Lung (tissue), 12 donors: Measurements from ENCODE around the gene OR5AK2. TPM values are rescaled to one million over a fixed set of nuclear protein-coding genes. Genes with fewer than 3 reads are reported as not detected.

ENCODE experiments used
- ATAC-seq: fragments of 200-7000 bp; cut with Tn5 transposase; one replicate; pipeline ENCODE4 v1.9.1; 2020; ENCODE audit warnings: moderate number of reproducible peaks; ENCODE audit not compliant: insufficient read depth, low FRiP score
- DNase-seq, 3 donors: peaks; one replicate each; pipeline ENCODE4 v3.0.0-alpha.2; 2013 to 2017
- H3K27ac ChIP-seq, 2 donors: one replicate each; pipeline ENCODE4 v1.5.1; 2013; ENCODE audit warnings: mild to moderate bottlenecking in 2 of 2, moderate library complexity in 2 of 2, control low read depth in 1 of 2, inconsistent platforms in 1 of 2, low read depth in 1 of 2, low read length in 1 of 2
- H3K27me3 ChIP-seq, 3 donors: one replicate each; pipeline ENCODE4 v1.5.1; 2013; ENCODE audit warnings: low read length in 2 of 3; ENCODE audit not compliant: control insufficient read depth in 3 of 3, insufficient read depth in 3 of 3
- H3K36me3 ChIP-seq, 4 donors: one replicate each; pipeline ENCODE4 v1.5.1; 2013; ENCODE audit warnings: low read length in 4 of 4, mild to moderate bottlenecking in 1 of 4, moderate library complexity in 1 of 4; ENCODE audit not compliant: control insufficient read depth in 4 of 4, insufficient read depth in 4 of 4
- H3K4me1 ChIP-seq, 5 donors: one replicate each; pipeline ENCODE4 v1.5.1; 2013; ENCODE audit warnings: low read length in 5 of 5, mild to moderate bottlenecking in 2 of 5, moderate library complexity in 1 of 5; ENCODE audit not compliant: control insufficient read depth in 5 of 5, insufficient read depth in 5 of 5
- H3K4me3 ChIP-seq: one replicate; pipeline ENCODE4 v1.5.1; 2013; ENCODE audit warnings: mild to moderate bottlenecking, control low read depth, moderate library complexity
- H3K9ac ChIP-seq, 2 donors: one replicate each; pipeline ENCODE4 v1.5.1; 2013; ENCODE audit warnings: low read length in 2 of 2, control low read depth in 1 of 2; ENCODE audit not compliant: insufficient read depth in 1 of 2
- H3K9me3 ChIP-seq, 4 donors: one replicate each; pipeline ENCODE4 v1.5.1; 2013; ENCODE audit warnings: low read length in 3 of 4, mild to moderate bottlenecking in 1 of 4, moderate library complexity in 1 of 4; ENCODE audit not compliant: control insufficient read depth in 4 of 4, insufficient read depth in 3 of 4
- WGBS, 2 donors: extraction: QIAGEN DNeasy Blood & Tissue Kit; methylation state at CpG; one replicate each; pipeline ENCODE4 v1.1.7; 2013; 5-methylcytosine and 5-hydroxymethylcytosine counted together
- polyA plus RNA-seq, 2 donors: library from polyadenylated mRNA; stranded (reverse); fragments of 200-250 nt; gene quantifications; one replicate each; pipeline ENCODE4 v1.2.1, GENCODE V29; 2013
- total RNA-seq, 2 donors: library from RNA; depleted of rRNA in 1 of 2; stranded (reverse); fragments of >200 nt in 1 of 2; gene quantifications; one replicate each; pipeline ENCODE4 v1.2.1, GENCODE V29; 2014 to 2021
- TF ChIP-seq, protein P1 (sequence below): IDR thresholded peaks from 2 replicates; pipeline ENCODE4 v1.5.1; 2012; ENCODE audit warnings: mild to moderate bottlenecking; ENCODE audit errors: control extremely low read depth, extremely low read depth
- donor health status: control.
- donor health status: control.
- donor health status: Bipolar disorder and iron deficiency.
- donor health status: healthy.
- donor health status: DM: yes; HTN: yes; CAD: no.

OR5AK2 gene
- total and polyA plus RNA-seq, 4 donors: not detected

DNA sequence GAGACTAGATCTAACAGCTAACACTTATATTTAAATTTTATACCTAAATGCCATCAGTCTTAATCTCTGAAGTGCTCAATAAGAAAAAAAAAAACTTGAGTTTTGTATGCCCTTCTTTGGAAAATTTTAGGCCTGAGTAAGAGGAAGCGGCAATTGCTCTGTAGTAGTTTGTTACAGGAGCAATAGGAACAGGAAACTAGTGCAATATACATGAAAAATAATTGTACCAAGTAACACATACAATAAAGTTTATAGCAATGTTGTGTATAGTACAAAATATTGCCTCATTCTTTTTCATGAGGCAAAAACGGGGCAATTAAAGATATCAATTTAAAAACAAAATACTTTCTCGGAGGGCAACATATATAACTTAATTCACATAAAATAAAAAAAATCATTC lies 19.7 kb downstream of the OR5AK2 start:
- ATAC-seq (no peak), DNase-seq (no peak)
- Histone ChIP-seq H3K27me3 (no peaks in the 10 kb centered on the region), H3K9ac (no peak overlapping the region), H3K9me3 (no peaks in the 10 kb centered on the region), H3K36me3 (no peaks in the 10 kb centered on the region), H3K4me3 (no peak overlapping the region), H3K4me1 (no peaks in the 10 kb centered on the region), H3K27ac (no peak overlapping the region)
- TF ChIP-seq, protein P1, sequence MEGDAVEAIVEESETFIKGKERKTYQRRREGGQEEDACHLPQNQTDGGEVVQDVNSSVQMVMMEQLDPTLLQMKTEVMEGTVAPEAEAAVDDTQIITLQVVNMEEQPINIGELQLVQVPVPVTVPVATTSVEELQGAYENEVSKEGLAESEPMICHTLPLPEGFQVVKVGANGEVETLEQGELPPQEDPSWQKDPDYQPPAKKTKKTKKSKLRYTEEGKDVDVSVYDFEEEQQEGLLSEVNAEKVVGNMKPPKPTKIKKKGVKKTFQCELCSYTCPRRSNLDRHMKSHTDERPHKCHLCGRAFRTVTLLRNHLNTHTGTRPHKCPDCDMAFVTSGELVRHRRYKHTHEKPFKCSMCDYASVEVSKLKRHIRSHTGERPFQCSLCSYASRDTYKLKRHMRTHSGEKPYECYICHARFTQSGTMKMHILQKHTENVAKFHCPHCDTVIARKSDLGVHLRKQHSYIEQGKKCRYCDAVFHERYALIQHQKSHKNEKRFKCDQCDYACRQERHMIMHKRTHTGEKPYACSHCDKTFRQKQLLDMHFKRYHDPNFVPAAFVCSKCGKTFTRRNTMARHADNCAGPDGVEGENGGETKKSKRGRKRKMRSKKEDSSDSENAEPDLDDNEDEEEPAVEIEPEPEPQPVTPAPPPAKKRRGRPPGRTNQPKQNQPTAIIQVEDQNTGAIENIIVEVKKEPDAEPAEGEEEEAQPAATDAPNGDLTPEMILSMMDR: no peak
- WGBS, 2 donors: 87% methylated on average over 3 of the region's 3 CpGs

DNA sequence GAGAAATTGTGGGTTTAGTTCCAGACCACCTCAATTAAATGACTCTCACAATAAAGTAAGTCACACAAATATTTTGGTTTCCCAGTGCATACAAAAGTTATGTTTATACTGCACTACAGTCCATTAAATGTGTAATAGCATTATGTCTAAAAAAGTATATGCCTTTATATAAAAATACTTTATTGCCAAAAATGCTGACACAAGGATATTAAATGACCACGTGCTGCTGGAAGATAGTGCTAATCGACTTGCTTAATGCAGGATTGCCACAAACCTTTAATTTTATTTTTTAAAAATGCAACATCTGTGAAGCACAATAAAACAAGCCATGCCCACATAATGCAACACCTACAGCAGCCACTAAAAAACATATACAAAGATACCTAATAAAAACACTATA lies 27.0 kb downstream of the OR5AK2 start:
- no peaks in the 10 kb centered on the region for H3K4me1 ChIP-seq
- no peaks in the 10 kb centered on the region for H3K27me3 ChIP-seq
- H3K36me3 ChIP-seq: no peaks in the 10 kb centered on the region
- 65 to 80% methylated on average over 2 of the region's 2 CpGs for WGBS, 2 donors
- TF ChIP-seq, protein P1: no peak
- H3K9me3 ChIP-seq: no peaks in the 10 kb centered on the region
- ATAC-seq (no peak), DNase-seq (no peak)
- no peak overlapping the region for H3K27ac ChIP-seq
- H3K4me3 ChIP-seq: no peak overlapping the region
- H3K9ac ChIP-seq: no peak overlapping the region

- TF ChIP-seq, protein P1: no peak
- 58 to 78% methylated on average over 2 of the region's 2 CpGs for WGBS, 2 donors
- H3K4me3 ChIP-seq: no peak overlapping the region
- H3K36me3 ChIP-seq: no peaks in the 10 kb centered on the region
- H3K9me3 ChIP-seq: no peaks in the 10 kb centered on the region
- ATAC-seq (no peak), DNase-seq (no peak)
- peaks cover 0 to 2% (median 0%) of the 10 kb centered on the region in 5 donors for H3K4me1 ChIP-seq
- no peak overlapping the region for H3K9ac ChIP-seq
- H3K27me3 ChIP-seq: no peaks in the 10 kb centered on the region
- no peak overlapping the region for H3K27ac ChIP-seq
Observed at GRCh38 chr11:57031556-57031955, 42.8 kb downstream of the OR5AK2 start.

Other genes starting within 250 kb of the OR5AK2 start
- gene OR9G4, start 240.2 kb upstream of the OR5AK2 start, total RNA-seq: not detected
- gene OR9G4, start 240.2 kb upstream of the OR5AK2 start, polyA plus RNA-seq: not detected
- 1 to 10 TPM in 1 of 2 donors, under 1 TPM in 1; 0.09 to 2.9 TPM for gene LRRC55, start 193.0 kb downstream of the OR5AK2 start, total RNA-seq
- under 1 TPM; 0.02 to 0.09 TPM for gene LRRC55, start 193.0 kb downstream of the OR5AK2 start, polyA plus RNA-seq
- gene APLNR, start 248.3 kb downstream of the OR5AK2 start, total RNA-seq: 10 to 100 TPM in 1 of 2 donors, 1 to 10 TPM in 1; 8.6 to 93.8 TPM
- 1 to 10 TPM in 1 of 2 donors, under 1 TPM in 1; 0.39 to 1.3 TPM for gene APLNR, start 248.3 kb downstream of the OR5AK2 start, polyA plus RNA-seq